Thyroid gland (tissue), 4 donors: ENCODE measurements around the gene ACP6. TPM values are rescaled to one million over a fixed set of nuclear protein-coding genes. Genes with fewer than 3 reads are reported as not detected.
"Not testable (repeated sequence)": the region's sequence is repeated elsewhere in the genome, so short reads cannot be mapped to it uniquely, and the experiment has no call there.

ENCODE experiments used
- DNase-seq, 2 donors: peaks; one replicate each; pipeline ENCODE4 v3.0.0-alpha.2; 2019
- H3K27ac ChIP-seq, 3 donors: fragments of 200-600 bp; sonication (generic); 1 replicate in 2 of 3; 2 replicates in 1 of 3; pipeline ENCODE4 v1.5.1; 2016 to 2019; ENCODE audit warnings: mild to moderate bottlenecking in 1 of 3, moderate library complexity in 1 of 3
- H3K27me3 ChIP-seq: fragments of 200-600 bp; sonication (generic); one replicate; pipeline ENCODE4 v1.5.1; 2019
- H3K36me3 ChIP-seq, 2 donors: fragments of 200-600 bp; sonication (generic); one replicate each; pipeline ENCODE4 v1.5.1; 2016 to 2019
- H3K4me1 ChIP-seq, 2 donors: fragments of 200-600 bp; sonication (generic); one replicate each; pipeline ENCODE4 v1.5.1; 2017 to 2019
- H3K4me3 ChIP-seq, 3 donors: fragments of 200-600 bp; sonication (generic); replicated peaks in 1 of 3; 1 replicate in 2 of 3; 2 replicates in 1 of 3; pipeline ENCODE4 v1.5.1; 2016; ENCODE audit warnings: mild to moderate bottlenecking in 1 of 3
- H3K9me3 ChIP-seq: fragments of 200-600 bp; sonication (generic); one replicate; pipeline ENCODE4 v1.5.1; 2017
- POLR2A ChIP-seq, 2 donors: fragments of 450-650 bp; IDR thresholded peaks; one replicate each; pipeline ENCODE4 v1.6.1; 2017; ENCODE audit warnings: antibody characterized with exemption in 2 of 2, mild to moderate bottlenecking in 2 of 2, moderate library complexity in 1 of 2
- WGBS, 2 donors: methylation state at CpG; one replicate each; pipeline ENCODE4 v1.1.5; 2017; 5-methylcytosine and 5-hydroxymethylcytosine counted together
- intact Hi-C: fragments of 100-400 bp; cut with DNase I; formaldehyde crosslinking; loops from one replicate; pipeline ENCODE4 v1.15.1; 2023
- total RNA-seq, 4 donors: library from RNA; depleted of rRNA; stranded (reverse); fragments of >200 nt; gene quantifications; one replicate each; pipeline ENCODE4 v1.2.3, GENCODE V29; 2016
- TF ChIP-seq, protein P1 (sequence below), 6 experiments: fragments of 200-600 bp in 3 of 6; fragments of 450-650 bp in 3 of 6; sonication (generic) in 3 of 6; IDR thresholded peaks; one replicate each; pipeline ENCODE4 v1.5.1; 2016 to 2019; ENCODE audit warnings: antibody characterized with exemption in 6 of 6, mild to moderate bottlenecking in 2 of 6, inconsistent platforms in 1 of 6, moderate library complexity in 1 of 6

ACP6 gene
- total RNA-seq, 4 donors from 2014 or later, result 28.9 to 36.0 (median 31.5) TPM

DNA sequence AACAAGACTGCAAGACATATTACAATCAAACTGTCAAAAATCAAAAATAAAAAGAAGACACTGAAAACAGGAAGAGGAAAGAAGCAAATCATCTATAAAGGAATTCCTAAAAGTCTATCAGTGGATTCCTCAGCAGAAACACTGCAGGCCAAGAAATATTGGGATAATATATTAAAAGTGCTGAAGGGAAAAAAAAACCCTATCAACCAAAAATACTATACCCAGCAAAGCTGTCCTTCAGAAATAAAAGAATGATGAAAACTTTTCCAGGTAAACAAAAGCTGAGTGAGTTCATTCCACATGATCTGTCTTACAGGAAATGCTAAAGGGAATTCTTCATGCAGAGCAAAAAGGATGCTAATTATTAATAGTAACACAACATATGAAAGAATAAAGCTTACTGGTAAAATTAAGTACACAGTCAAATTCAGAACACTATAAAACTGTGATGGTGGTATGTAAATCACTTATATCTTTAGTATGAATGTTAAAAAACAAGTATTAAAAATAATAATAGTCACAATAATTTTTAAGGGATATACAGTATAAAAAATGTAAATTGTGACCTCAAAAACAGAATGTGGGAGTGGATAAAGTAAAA, 12.9 kb upstream of the ACP6 start:
- H3K27me3 ChIP-seq, result no peaks in the 10 kb centered on the region
- no peaks in the 10 kb centered on the region for H3K9me3 ChIP-seq
- intact Hi-C loops, result no loop called here
- no peak for DNase-seq
- no peaks in the 10 kb centered on the region for H3K4me1 ChIP-seq
- no peaks in the 10 kb centered on the region for H3K36me3 ChIP-seq
- H3K4me3 ChIP-seq, result no peak overlapping the region
- no peak overlapping the region for H3K27ac ChIP-seq
- no peak for TF ChIP-seq POLR2A (IDR thresholded peaks at IDR 0.05)
- TF ChIP-seq, protein P1, sequence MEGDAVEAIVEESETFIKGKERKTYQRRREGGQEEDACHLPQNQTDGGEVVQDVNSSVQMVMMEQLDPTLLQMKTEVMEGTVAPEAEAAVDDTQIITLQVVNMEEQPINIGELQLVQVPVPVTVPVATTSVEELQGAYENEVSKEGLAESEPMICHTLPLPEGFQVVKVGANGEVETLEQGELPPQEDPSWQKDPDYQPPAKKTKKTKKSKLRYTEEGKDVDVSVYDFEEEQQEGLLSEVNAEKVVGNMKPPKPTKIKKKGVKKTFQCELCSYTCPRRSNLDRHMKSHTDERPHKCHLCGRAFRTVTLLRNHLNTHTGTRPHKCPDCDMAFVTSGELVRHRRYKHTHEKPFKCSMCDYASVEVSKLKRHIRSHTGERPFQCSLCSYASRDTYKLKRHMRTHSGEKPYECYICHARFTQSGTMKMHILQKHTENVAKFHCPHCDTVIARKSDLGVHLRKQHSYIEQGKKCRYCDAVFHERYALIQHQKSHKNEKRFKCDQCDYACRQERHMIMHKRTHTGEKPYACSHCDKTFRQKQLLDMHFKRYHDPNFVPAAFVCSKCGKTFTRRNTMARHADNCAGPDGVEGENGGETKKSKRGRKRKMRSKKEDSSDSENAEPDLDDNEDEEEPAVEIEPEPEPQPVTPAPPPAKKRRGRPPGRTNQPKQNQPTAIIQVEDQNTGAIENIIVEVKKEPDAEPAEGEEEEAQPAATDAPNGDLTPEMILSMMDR (IDR thresholded peaks at IDR 0.05), result no peak

DNA sequence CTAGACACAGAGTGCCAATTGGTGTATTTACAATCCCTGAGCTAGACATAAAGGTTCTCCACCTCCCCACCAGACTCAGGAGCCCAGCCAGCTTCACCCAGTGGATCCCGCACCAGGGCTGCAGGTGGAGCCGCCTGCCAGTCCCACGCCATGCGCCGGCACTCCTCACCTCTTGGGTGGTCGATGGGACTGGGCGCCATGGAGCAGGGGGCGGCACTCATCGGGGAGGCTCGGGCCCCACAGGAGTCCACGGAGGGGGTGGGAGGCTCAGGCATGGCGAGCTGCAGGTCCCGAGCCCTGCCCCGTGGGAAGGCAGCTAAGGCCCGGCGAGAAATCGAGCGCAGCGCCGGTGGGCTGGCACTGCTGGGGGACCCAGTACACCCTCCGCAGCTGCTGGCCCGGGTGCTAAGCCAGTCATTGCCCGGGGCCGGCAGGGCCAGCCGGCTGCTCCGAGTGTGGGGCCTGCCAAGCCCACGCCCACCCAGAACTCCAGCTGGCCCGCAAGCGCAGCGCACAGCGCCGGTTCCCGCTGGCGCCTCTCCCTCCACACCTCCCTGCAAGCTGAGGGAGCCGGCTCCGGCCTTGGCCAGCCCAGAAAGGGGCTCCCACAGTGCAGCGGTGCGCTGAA, 10.4 kb upstream of the ACP6 start:
- WGBS, 2 donors, result 96 to 98% methylated on average over 11 to 16 of the region's 38 CpGs
- H3K9me3 ChIP-seq, H3K36me3 ChIP-seq, H3K27ac ChIP-seq, DNase-seq, H3K4me3 ChIP-seq, H3K27me3 ChIP-seq, intact Hi-C loops, H3K4me1 ChIP-seq: not testable (repeated sequence)

DNA sequence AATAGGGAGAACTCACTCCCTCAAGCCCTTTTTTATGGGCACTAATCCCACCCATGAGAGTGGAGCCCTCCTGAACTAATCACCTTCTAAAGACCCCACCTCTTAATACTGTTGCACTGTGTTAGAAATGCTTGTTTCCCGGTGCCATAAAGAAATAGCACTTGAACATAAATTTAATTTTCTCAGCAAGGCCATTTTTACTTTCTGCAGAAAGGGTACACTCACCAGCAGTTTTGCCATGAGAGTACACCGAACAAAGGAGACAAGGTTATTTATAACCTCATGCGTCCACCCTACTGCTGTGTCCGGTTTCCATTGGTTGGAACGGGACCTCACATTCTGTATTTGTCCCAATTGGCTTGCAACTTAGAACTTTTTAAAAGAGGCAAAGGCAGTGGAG, 7.4 kb upstream of the ACP6 start:
- WGBS, 2 donors, result 87 to 93% methylated on average over 5 of the region's 5 CpGs
- H3K9me3 ChIP-seq, H3K27me3 ChIP-seq, H3K4me3 ChIP-seq, H3K27ac ChIP-seq, H3K4me1 ChIP-seq, intact Hi-C loops, H3K36me3 ChIP-seq, DNase-seq: not testable (repeated sequence)

DNA sequence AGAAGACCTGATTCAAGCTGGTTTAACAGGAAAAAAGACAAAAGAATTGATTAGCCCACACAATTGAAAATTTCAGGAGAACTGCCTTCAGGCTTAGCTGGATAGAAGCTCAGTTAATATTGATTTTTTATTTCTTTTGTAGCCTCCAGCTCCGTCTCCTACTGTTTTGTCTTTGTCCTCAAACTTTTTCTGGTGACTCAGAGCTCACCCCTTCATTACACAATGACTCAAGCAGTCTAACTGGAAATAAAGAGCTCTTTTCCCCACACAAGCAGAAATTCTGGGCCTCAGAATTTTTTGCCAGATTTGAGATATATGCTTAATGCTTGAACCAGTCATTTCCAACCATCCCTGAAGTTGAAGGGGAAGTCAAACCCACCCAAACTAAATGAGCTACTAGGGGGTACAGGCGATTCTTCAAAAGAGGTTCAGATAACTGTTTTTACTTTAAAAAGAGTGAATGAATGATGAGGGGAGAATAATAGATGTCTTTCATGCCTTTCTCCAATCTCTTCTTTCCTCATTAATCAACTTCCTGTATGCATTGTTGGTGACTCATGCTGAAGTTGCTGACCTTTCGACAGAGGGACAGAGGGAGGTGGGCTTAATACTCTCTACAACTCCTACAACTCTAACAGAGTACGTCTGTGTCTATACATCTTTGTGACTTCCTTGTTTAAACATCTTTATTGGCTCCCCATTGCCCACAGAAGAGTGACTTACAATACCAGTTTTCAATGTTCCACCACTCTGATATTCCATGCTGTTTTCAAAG, 6.2 kb upstream of the ACP6 start:
- Histone ChIP-seq H3K4me1 (no peaks in the 10 kb centered on the region), H3K27ac (no peak overlapping the region), H3K9me3 (no peaks in the 10 kb centered on the region), H3K36me3 (no peaks in the 10 kb centered on the region), H3K27me3 (no peaks in the 10 kb centered on the region), H3K4me3 (no peak overlapping the region)
- no peak for DNase-seq
- intact Hi-C loops, result no loop called here
- 61 to 79% methylated on average over 4 of the region's 4 CpGs for WGBS, 2 donors
- TF ChIP-seq POLR2A (IDR thresholded peaks at IDR 0.05), result no peak
- TF ChIP-seq, protein P1 (IDR thresholded peaks at IDR 0.05), result no peak

DNA sequence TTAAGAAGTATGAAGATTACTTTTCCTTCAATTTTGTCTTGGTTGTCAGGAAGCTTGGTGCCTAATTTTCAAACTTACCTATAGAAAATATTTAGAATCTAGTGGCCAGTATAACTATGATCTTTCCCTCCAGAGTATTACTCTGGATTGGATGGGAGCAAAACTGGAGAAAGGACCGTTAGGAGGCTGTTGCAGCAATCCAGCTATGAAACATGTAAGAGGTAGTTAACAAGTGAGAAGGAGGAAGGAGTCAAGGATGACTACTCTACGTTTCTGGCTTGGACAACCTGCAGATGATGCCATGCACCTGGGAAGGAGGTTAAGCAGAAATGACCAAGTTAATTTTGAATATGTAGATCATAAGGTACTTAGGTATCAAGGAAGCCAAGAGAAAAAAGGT, 3.5 kb upstream of the ACP6 start:
- 48 to 53% methylated on average over 2 of the region's 2 CpGs for WGBS, 2 donors
- TF ChIP-seq, protein P1 (IDR thresholded peaks at IDR 0.05), result no peak
- no peak for TF ChIP-seq POLR2A (IDR thresholded peaks at IDR 0.05)
- intact Hi-C loops, result no loop called here

DNA sequence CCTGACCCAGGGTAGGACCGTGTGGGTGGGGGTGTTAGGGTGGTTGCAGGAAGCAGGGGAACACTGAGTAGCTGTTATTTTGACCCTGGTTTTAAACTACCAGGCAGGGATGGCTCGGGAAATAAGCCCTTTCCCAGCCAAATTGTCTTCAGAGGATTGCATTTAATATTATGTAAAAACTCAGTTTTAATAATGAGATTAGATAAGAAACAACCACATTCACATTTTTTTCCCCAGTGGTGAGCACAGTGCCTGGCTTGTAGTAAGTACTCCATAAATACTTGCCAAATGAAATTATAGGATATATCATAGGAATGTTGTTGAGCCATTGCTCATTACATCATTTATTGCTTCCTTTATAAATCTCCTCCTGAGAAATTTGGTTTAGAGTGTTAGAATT, 3.1 kb upstream of the ACP6 start:
- H3K36me3 ChIP-seq, result no peaks in the 10 kb centered on the region
- H3K4me3 ChIP-seq, result no peak overlapping the region
- no peak for DNase-seq
- TF ChIP-seq, protein P1 (IDR thresholded peaks at IDR 0.05), result no peak
- TF ChIP-seq POLR2A (IDR thresholded peaks at IDR 0.05), result no peak
- no peak overlapping the region for H3K27ac ChIP-seq
- H3K27me3 ChIP-seq, result no peaks in the 10 kb centered on the region
- H3K9me3 ChIP-seq, result no peaks in the 10 kb centered on the region
- peaks cover 8 to 9% of the 10 kb centered on the region in 2 donors for H3K4me1 ChIP-seq
- 68 to 69% methylated on average over 2 of the region's 2 CpGs for WGBS, 2 donors
- intact Hi-C loops, result no loop called here

More for the DNA sequence above, 3.5 kb upstream of the ACP6 start:
- DNase-seq, result no peak
- peaks cover 4 to 6% of the 10 kb centered on the region in 2 donors for H3K4me1 ChIP-seq
- no peaks in the 10 kb centered on the region for H3K36me3 ChIP-seq
- no peaks in the 10 kb centered on the region for H3K27me3 ChIP-seq
- H3K4me3 ChIP-seq, result no peak overlapping the region
- H3K27ac ChIP-seq, result no peak overlapping the region
- H3K9me3 ChIP-seq, result no peaks in the 10 kb centered on the region
